Fibroblast of upper back skin (primary cell): ENCODE measurements around the gene NRCAM.

ENCODE experiments used
- DNase-seq: peaks from one replicate; pipeline ENCODE4 v3.0.0-alpha.2; 2013

NRCAM gene

DNA sequence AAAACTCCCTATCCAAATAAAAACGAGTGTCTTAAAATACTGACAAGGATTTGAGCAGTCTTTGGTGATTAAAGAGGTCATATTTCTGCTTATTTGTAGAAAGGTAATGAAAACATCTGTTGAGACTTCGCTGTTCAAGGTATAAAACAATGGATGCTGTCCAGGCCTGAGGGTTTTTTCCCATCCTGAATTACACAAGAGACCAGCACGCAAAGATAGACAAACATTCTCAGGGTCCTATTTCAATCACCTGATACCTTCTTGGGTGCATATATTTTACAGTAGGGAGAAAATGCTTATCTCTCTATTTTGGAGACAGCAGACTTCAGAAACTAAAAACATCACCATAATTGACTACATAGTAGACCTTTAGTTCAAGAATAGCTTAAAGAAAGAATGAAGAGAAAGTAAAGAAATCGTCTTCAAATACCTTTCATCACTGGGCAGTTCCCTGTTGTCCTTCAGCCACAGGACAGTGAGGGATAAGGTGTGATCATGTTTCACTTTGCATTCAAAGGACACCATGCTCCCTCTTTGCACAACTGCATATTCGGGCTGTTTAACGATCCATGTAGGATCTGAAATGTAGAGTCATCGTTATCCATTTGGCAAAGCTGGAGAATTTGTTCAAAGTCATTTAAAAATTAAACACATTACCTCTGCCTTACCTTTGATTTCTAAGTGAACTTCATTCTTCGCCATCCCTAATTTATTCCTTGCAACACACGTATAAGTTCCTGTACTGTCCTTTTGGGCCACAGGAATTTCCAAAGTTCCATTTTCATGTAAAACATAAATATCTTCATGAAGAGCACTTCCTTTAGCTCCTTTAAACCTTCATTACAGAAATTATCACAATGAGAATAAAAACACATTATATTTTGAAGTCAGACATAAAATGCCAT lies 262.4 kb downstream of the NRCAM start:
- DNase-seq, result no peak

DNA sequence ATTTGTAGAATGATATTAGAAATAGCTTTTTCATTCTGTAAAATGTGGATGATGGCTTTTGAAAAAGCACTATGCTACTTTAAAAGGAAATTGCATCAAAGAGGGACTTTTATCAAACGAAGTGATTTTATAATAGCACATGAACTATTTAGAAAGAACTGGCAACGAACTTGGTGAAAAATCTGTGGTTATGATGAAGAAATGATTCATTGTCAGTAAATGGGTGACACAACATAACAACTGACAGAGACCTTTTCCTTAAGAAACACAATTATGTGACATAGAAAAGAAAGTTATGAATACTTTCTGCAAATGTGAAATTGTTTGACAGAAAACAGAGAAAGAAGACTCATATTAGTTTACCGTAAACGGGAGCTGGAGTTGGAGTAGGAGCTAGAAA lies 265.3 kb downstream of the NRCAM start:
- peak; percentile 11 for DNase-seq

GRCh38 chr7:108189733-108190388 lies 266.4 kb downstream of the NRCAM start:
- DNase-seq, result no peak

- no peak for DNase-seq
Observed at GRCh38 chr7:108188724-108189123, 267.5 kb downstream of the NRCAM start.

GRCh38 chr7:108181073-108181985 lies 274.9 kb downstream of the NRCAM start:
- peak; percentile 69 for DNase-seq

DNA sequence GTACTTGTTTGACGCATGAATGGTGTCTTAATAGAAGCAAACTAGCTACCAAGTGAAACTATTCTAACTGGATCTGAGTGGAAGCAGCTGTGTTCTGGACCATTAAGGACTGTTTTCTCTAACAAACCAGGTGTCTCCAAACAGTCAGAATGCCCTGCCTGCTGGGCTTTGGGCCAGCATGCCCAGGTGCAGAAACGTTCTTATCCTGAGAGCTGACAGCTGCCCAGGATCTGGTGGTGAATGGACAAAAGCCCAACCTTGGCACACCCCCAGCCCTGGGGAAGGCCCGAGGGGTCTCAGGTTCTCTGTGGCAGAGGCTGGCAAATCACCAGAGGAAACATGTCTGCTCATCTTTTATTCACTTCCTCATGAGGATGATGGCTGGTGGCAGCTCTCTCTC lies 277.8 kb downstream of the NRCAM start:
- DNase-seq, result no peak

GRCh38 chr7:108171164-108171563 lies 285.1 kb downstream of the NRCAM start:
- DNase-seq, result no peak

- DNase-seq, result no peak
Observed at GRCh38 chr7:108170251-108170650, 286.0 kb downstream of the NRCAM start.

GRCh38 chr7:108167460-108167859 lies 288.8 kb downstream of the NRCAM start:
- DNase-seq, result no peak

DNA sequence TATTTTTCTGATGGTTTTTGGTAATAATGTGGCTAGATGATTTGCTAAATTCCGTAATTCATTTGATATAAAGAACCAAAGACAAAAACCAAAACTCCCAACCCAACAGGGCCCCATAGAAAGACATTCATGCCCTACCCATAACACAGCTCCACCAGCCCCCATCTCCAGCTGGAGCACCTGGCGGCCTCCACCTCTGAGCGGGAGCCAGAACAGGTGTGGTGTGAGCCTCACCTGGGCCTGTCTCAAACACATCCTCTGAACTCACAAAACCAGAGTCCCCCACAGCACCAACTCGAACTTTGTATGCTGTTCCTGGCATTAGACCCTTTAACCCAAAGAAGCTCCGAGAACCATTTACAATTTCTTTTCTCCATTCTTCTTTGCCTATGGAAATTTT lies 289.5 kb downstream of the NRCAM start:
- DNase-seq, result no peak

DNA sequence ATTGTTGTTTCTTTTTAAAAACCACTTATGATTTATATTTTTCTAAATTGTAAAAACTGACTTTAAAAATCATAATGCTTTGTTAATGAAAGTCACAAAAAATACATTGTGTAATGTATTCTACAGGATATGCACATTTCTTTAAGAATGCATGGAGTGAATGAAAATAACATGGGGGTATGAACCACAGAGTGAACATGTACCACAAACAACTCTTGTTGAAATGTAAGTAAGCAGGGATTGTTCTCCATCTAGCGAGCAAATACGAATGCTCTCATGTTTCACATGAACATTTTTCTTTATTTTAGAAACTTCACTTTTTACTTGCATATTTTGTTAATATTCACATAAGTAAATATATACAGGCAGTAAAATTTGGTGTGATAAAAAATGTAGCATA lies 290.5 kb downstream of the NRCAM start:
- DNase-seq, result peak; percentile 29

DNA sequence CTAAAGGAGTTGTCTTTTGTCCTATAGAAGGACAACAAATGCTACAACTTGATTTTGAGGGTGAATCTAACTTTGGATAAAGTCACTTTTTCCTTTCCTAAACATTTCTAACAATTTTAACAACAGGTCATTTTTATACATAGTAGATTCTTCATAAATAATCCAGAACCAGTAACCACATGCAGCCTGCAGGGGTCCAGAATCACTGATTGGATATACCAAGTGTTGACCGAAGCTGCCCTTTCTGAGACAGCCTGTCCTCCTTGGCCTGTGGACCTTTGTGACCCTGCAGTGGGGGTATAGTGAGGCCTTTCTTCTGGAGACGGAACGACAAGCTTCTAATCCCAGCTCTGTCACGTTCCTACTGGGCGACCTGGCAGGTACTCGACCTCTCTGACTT lies 291.3 kb downstream of the NRCAM start:
- DNase-seq, result no peak

DNA sequence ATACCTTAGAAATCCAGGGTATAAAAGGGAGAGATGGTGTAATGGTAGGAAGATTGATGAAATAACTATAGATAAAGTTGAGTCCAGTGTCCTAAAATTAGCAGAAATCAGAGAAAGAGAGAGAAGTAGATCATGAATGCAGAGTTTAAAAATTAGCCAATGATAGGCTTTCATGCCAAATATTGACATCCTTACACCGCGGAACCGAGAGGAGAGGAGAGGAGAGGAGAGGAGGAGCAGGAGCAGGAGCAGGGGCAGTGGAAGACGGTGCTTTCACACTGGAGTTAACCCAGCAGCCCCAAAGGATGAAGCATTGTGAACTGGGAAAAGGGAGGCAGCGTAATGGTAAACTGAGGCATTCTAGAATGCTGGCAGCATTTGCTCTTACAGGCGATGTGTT lies 291.9 kb downstream of the NRCAM start:
- no peak for DNase-seq

DNA sequence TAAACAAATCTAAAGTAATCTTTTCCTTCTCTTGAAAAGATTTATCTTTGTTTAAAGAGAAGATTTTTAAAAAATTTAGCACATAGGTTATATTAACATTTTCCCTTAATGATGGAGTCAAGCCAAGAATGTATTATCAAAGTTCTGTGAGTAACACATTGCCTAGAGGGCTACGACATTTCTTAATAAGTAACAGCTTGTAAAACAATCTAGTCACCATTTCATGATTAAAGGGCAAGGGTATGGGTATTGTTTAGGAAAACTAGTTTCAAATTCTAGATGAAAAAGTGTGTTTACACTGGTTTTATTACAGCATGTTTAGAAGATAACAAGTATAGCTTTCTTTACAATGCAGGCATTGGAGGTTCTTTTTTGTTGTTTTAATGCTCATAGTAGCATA lies 297.5 kb downstream of the NRCAM start:
- no peak for DNase-seq

DNA sequence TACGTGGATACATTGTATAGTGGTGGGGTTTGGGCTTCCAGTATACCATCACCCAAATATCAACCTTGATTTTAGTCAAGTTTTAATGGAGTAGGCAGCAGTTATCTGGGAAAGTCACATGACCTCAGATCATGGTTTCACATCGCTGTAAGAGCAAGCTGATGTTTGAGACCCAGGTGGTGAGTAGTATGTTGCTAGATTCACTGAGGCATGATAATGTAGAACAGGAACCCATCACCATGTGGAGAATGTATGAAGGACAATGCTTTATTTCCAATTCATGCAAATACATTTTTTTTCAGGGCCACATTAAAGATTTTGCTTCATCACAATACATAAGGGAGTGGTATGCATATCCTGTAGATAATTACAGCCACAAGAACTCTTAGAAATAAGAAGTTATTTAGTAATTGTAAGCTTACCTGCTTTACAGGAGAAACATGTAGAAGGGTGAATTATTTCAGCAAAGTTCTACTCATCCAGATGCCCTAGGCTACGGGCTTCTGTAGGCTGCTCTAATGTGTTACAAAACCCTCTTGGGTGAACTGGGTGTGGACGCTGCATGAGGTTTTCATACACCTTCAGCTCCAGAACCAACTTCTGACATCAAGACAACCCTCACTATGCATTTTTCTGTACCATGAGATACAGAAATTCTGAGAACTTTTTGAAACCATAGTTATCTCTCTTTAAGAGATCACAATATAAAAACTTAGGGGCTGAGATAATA lies 298.5 kb downstream of the NRCAM start:
- no peak for DNase-seq

DNA sequence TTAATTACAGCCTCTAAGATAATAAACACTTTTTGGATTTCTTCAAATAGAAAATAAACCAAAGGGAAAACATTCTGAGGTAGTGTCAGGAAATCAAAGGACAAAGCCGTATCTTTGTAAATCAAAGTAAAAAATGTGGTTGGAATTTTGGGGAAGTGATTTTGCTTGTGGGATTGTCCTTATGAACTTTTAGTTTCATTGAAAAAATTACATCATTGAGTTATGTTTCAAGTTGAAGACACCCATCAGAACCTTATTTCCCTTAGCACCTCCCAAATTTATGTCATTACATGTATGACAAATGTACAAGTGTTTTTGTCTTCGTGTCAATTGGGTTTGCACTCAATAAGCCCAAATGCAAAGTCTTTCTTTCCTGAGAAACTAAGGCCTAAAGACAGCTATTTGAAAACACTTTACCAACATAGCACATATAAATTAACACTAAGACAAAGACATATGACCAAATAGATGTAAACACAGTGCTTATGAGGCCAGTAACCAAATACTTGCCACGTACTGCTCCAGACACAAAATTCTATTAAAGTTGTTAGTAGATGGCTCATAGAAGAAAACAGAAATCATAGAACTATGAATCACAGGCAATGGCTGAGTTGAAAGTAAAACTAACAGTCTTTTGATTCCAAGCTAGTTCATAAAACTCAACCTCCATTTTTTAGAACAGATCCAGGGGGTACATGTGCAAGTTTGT lies 299.2 kb downstream of the NRCAM start:
- DNase-seq, result no peak

DNA sequence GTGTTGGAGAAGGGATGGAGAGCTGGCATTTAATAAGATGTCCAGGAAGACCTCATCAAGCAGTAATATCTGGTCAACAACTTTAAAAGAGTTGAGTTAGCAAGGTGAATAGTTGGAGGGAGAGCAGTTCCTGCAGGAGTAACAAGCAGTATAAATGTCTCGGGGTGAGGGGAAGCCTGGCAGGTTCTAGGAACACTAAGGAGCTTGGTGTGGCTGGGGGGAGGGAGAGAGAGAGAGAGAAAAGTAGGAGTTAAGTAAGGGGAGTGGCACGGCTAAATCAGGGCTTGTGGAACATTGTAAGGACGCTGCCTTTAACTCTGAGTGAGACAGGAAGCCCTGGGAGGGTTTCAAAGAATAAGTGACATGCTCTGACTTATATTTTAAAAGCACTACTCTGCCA lies 304.0 kb downstream of the NRCAM start:
- DNase-seq, result no peak

DNA sequence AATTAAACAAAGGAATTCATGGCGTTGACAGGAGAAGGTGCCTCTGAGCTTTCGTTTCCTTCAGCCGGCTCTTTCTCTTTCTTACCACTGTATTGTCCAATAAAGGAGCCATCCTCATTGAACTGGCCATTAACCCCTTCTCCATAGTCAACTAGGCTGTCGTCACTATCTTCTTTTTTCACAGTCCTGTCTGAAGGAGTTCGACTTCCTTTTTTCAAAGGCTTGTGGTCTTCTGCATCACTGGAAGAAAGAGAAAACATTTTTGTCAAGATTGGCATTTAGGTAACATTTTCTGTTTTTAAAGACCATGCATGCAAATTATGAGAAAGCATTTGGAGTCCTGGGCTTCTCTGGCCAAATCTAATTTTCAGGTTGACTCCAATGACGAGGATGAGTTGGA lies 306.3 kb downstream of the NRCAM start:
- DNase-seq, result no peak

- no peak for DNase-seq
Observed at GRCh38 chr7:108149119-108149518, 307.1 kb downstream of the NRCAM start.

DNA sequence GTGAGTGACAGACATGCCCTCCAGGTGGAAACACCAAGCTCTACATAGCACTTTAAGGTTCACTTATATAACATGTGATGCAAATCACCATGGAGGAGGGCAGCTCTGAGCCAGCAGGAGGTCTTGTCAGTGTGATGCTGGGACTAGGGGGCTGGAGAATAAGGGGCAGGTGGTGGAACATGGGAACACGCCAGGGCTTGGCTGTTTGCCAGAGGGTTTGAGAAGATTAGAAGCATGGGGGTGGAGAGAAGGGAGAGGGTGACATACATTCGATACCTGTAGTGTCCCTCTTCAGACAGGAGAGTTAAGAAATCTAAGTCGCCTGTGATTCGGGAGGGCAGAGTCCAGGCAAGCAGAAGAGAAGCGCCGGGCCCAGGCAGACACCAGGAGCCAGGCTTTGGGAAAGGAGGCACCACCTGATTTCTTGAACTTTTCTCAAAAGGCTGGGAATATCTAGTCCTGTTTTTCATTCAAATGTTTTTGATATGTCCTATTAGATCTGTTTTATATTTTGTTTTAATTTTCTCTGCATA lies 309.1 kb downstream of the NRCAM start:
- no peak for DNase-seq

DNA sequence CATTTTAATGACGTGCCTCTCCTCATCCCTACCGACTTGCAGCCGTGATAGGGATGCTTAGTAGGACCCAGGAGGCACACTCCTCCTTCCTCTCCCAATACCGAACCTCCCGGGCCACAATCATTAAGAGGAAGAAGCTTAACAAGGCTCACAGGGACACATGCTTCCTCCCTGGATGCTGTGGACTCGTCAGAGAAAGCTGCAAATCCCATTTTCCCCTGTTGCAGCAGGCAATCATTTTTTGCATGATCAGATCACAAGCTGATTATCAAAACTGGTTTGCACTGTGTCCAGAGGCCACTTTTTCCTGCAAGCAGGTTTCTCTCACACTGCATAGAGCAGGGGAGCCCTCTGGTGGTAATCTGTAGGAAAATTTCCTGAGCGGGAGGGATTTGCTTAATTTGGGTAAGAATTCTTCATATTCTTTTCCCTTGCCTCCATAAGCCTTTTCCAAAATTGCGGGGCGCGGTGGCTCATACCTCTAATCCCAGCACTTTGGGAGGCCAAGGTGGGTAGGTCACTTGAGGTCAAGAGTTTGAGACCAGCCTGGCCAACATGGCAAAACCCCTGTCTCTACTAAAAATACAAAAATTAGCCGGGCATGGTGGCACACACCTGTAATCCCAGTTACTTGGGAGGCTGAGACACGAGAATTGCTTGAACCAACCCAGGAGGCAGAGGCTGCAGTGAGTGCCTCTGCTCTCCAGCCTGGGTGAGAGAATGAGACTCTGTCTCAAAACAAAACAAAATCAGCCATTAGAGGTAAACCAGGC lies 310.0 kb downstream of the NRCAM start:
- DNase-seq, result peak; percentile 87
